Cardiac atrium fibroblast (primary cell): Measurements from ENCODE around the gene PLEKHH2. TPM values are rescaled to one million over a fixed set of nuclear protein-coding genes. Genes with fewer than 3 reads are reported as not detected.

Source experiments
- total RNA-seq: library from RNA; depleted of rRNA; stranded (reverse); fragments of >200 nt; gene quantifications from 2 replicates; pipeline ENCODE4 v1.2.3, GENCODE V29; 2015

Gene PLEKHH2
- total RNA-seq, result 0.90 and 1.8 TPM in 2 replicates

GRCh38 chr2:43637030-43637803 is at the start of gene PLEKHH2:
TSS of gene PLEKHH2 (plus strand) at chr2:43637260. CDS start at chr2:43644674, 7,414 bp downstream.

GRCh38 chr2:43595603-43596412 is 41.3 kb upstream of the PLEKHH2 start, which contains the start of gene THADA:
TSS of gene THADA (minus strand) at chr2:43596038. CDS start at chr2:43592392, 3,646 bp downstream.

GRCh38 chr2:43676322-43677050 is 39.4 kb downstream of the PLEKHH2 start, which contains the start of gene C1GALT1C1L:
TSS of gene C1GALT1C1L (minus strand) at chr2:43676429. CDS start at chr2:43676322, 107 bp downstream.

DNA sequence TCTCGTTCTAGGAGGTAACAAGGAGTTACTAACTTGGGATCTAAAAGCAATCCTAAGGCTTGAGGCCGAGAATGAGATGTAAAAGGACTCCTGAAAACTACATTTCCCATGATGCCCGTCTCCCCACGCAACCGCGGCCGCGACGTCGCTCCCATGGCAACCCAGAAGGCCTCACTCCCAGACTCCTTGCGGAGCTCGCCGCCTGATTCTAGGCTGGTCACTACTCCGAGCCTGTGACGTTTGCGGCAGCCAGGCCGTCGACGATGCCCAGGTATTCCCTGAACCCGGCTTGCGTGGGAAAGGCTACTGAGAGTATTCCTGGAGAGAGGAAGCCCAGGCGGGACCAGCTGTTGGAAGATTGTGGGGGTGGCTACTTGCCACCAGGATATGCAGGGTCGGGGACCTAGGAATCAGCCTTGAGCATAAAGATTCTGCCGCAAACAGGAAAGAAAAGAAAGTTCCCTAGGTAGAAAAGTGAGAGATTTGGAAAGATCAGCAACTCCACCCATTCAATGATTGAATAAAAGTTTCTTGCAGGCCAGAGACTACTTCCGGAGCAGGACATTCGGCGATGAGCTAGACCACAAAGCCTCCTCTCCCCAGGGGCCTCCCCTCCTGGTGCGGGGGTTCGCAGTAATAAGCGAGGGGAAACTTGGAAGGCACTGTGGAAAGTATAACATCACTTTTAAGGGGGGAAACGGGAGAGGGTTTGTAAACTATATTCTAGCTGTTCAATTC is 137.0 kb downstream of the PLEKHH2 start, which contains the start of gene DYNC2LI1:
DYNC2LI1 (plus strand) TSS at position 164 of the 738 bp plus-strand sequence; CDS start at position 264, 100 bp downstream.

Other genes starting within 250 kb of the PLEKHH2 start
- 12.3 and 15.4 TPM in 2 replicates for gene THADA, start 41.2 kb upstream of the PLEKHH2 start, total RNA-seq
- 0.72 TPM in 1 of 2 replicates, not detected in the other for gene C1GALT1C1L, start 39.2 kb downstream of the PLEKHH2 start, total RNA-seq
- 8.7 and 13.5 TPM in 2 replicates for gene DYNC2LI1, start 136.8 kb downstream of the PLEKHH2 start, total RNA-seq
- gene ABCG5, start 201.6 kb downstream of the PLEKHH2 start, total RNA-seq, result not detected in 2 replicates
- not detected in 2 replicates for gene ABCG8, start 201.7 kb downstream of the PLEKHH2 start, total RNA-seq